IMR-90 (cell line): ENCODE results near the gene UST. TPM values are rescaled to one million over a fixed set of nuclear protein-coding genes. Genes with fewer than 3 reads are reported as not detected.

Experiments used
- ATAC-seq: fragments of 200-7000 bp; cut with Tn5 transposase; 2 replicates; pipeline ENCODE4 v1.9.1; 2020; ENCODE audit warnings: low read depth, mild to moderate bottlenecking, moderate library complexity
- BruUV-seq: library from RNA; stranded (reverse); fragments of 400-500 nt; replicated peaks from 2 replicates; lab custom pipeline; 2021; lab: Mats Ljungman, UMichigan
- CTCF ChIA-PET: fragments of 300-600 bp; formaldehyde crosslinking; extraction: SDS; loops from one replicate; lab custom pipeline; 2021; ENCODE audit warnings: antibody characterized with exemption; lab: Yijun Ruan, JAX
- POLR2A ChIA-PET: fragments of 300-600 bp; sonication (Branson Sonifier 250); formaldehyde crosslinking; loops from one replicate; lab custom pipeline; 2022; ENCODE audit warnings: antibody characterized with exemption; ENCODE audit not compliant: unreplicated experiment; lab: Charles Lee
- DNase-seq: peaks from one replicate; pipeline ENCODE4 v3.0.0; 2013
- H2AFZ ChIP-seq: replicated peaks from 2 replicates; pipeline ENCODE3; 2013; ENCODE audit warnings: low read length, mild to moderate bottlenecking; ENCODE audit not compliant: poor library complexity
- H2AK5ac ChIP-seq: 2 replicates; pipeline ENCODE4 v1.6.1; 2013; ENCODE audit warnings: low read depth, low read length, inconsistent platforms
- H2AK9ac ChIP-seq: replicated peaks from 2 replicates; pipeline ENCODE3; 2013; ENCODE audit warnings: mild to moderate bottlenecking, low read depth, low read length, moderate library complexity; ENCODE audit not compliant: poor library complexity
- H2BK120ac ChIP-seq: 2 replicates; pipeline ENCODE4 v1.6.1; 2013; ENCODE audit warnings: low read depth, low read length, inconsistent platforms
- H2BK15ac ChIP-seq: 3 replicates; pipeline ENCODE4 v1.6.1; 2013; ENCODE audit warnings: low read depth, low read length, inconsistent platforms
- H2BK20ac ChIP-seq: 2 replicates; pipeline ENCODE4 v1.6.1; 2013; ENCODE audit warnings: low read depth, mild to moderate bottlenecking, inconsistent platforms, low read length, moderate library complexity
- H2BK5ac ChIP-seq: 2 replicates; pipeline ENCODE4 v1.6.1; 2013; ENCODE audit warnings: mild to moderate bottlenecking, low read depth, low read length, inconsistent platforms; ENCODE audit not compliant: poor library complexity, severe bottlenecking
- H3K14ac ChIP-seq: replicated peaks from 2 replicates; pipeline ENCODE4 v1.6.1; 2013; ENCODE audit warnings: low read depth, low read length, inconsistent platforms
- H3K18ac ChIP-seq: 2 replicates; pipeline ENCODE4 v1.6.1; 2013; ENCODE audit warnings: low read depth, low read length, control low read depth
- H3K23ac ChIP-seq: 2 replicates; pipeline ENCODE4 v1.6.1; 2013; ENCODE audit warnings: low read depth, low read length, inconsistent platforms
- H3K27ac ChIP-seq: 2 replicates; pipeline ENCODE4 v1.5.1; 2013; ENCODE audit warnings: mild to moderate bottlenecking, control low read depth, low read length; ENCODE audit not compliant: insufficient read depth
- H3K27me3 ChIP-seq: 2 replicates; pipeline ENCODE4 v1.6.1; 2013; ENCODE audit warnings: low read length; ENCODE audit not compliant: control insufficient read depth, insufficient read depth
- H3K36me3 ChIP-seq: 2 replicates; pipeline ENCODE4 v1.6.1; 2013; ENCODE audit warnings: low read length, mixed read lengths; ENCODE audit not compliant: control insufficient read depth, insufficient read depth
- H3K4ac ChIP-seq: 2 replicates; pipeline ENCODE4 v1.6.1; 2013; ENCODE audit warnings: low read depth, low read length, inconsistent platforms
- H3K4me1 ChIP-seq: 2 replicates; pipeline ENCODE4 v1.6.1; 2013; ENCODE audit warnings: low read length, mixed read lengths; ENCODE audit not compliant: control insufficient read depth, insufficient read depth
- H3K4me2 ChIP-seq: 2 replicates; pipeline ENCODE4 v1.6.1; 2013; ENCODE audit warnings: low read depth, mild to moderate bottlenecking, control low read depth, low read length, moderate library complexity
- H3K4me3 ChIP-seq: 2 replicates; pipeline ENCODE4 v1.5.1; 2013; ENCODE audit warnings: low read depth, mild to moderate bottlenecking, control low read depth, low read length, moderate library complexity; ENCODE audit not compliant: insufficient read depth
- H3K56ac ChIP-seq: 2 replicates; pipeline ENCODE4 v1.6.1; 2013; ENCODE audit warnings: low read length, inconsistent platforms; ENCODE audit not compliant: insufficient read depth; ENCODE audit errors: extremely low read depth
- H3K79me1 ChIP-seq, 2 experiments: 2 replicates each; pipeline ENCODE4 v1.6.1; 2013; ENCODE audit warnings: low read length in 2 of 2, inconsistent platforms in 1 of 2, low read depth in 1 of 2
- H3K9ac ChIP-seq: 2 replicates; pipeline ENCODE4 v1.6.1; 2013; ENCODE audit warnings: low read depth, low read length, control low read depth
- H3K9me1 ChIP-seq: 2 replicates; pipeline ENCODE4 v1.6.1; 2013; ENCODE audit warnings: low read length, inconsistent platforms; ENCODE audit not compliant: insufficient read depth
- H3K9me3 ChIP-seq: 2 replicates; pipeline ENCODE4 v1.6.1; 2013; ENCODE audit warnings: low read length; ENCODE audit not compliant: control insufficient read depth, insufficient read depth
- H4K20me1 ChIP-seq: 2 replicates; pipeline ENCODE4 v1.6.1; 2013; ENCODE audit warnings: low read length, inconsistent platforms; ENCODE audit not compliant: insufficient read depth
- H4K5ac ChIP-seq: 2 replicates; pipeline ENCODE4 v1.6.1; 2013; ENCODE audit warnings: mild to moderate bottlenecking, low read depth, low read length, control low read depth
- H4K8ac ChIP-seq, 2 experiments: 2 replicates each; pipeline ENCODE4 v1.6.1; 2013; ENCODE audit warnings: low read depth in 2 of 2, low read length in 2 of 2, control low read depth in 1 of 2, inconsistent platforms in 1 of 2
- H4K91ac ChIP-seq: 2 replicates; pipeline ENCODE4 v1.6.1; 2013; ENCODE audit warnings: low read depth, low read length, inconsistent platforms; ENCODE audit not compliant: insufficient read depth
- BHLHE40 ChIP-seq: fragments of 150-350 bp; IDR thresholded peaks from 2 replicates; pipeline ENCODE4 v1.6.1; 2016; ENCODE audit warnings: mild to moderate bottlenecking, low read depth, low read length
- CEBPB ChIP-seq: IDR thresholded peaks from 2 replicates; pipeline ENCODE4 v1.6.1; 2012; ENCODE audit warnings: low read depth, low read length, improper control_type of control experiment
- CHD1 ChIP-seq: IDR thresholded peaks from 2 replicates; pipeline ENCODE4 v1.6.1; 2012; ENCODE audit warnings: low read depth, low read length, improper control_type of control experiment
- MAFK ChIP-seq: IDR thresholded peaks from 2 replicates; pipeline ENCODE4 v1.6.1; 2012; ENCODE audit warnings: low read depth, low read length, improper control_type of control experiment
- MAZ ChIP-seq: IDR thresholded peaks from 2 replicates; pipeline ENCODE4 v1.6.1; 2012; ENCODE audit warnings: low read depth, mild to moderate bottlenecking, low read length, improper control_type of control experiment, moderate library complexity, borderline replicate concordance
- NFE2L2 ChIP-seq: fragments of 150-350 bp; IDR thresholded peaks from 2 replicates; pipeline ENCODE4 v1.6.1; 2016; ENCODE audit warnings: low read depth, mild to moderate bottlenecking, low read length
- POLR2A ChIP-seq: IDR thresholded peaks from 2 replicates; pipeline ENCODE4 v1.6.1; 2012; ENCODE audit warnings: mild to moderate bottlenecking, low read depth, low read length
- RAD21 ChIP-seq: IDR thresholded peaks from 2 replicates; pipeline ENCODE4 v1.6.1; 2012; ENCODE audit warnings: low read length, improper control_type of control experiment
- RCOR1 ChIP-seq: IDR thresholded peaks from 2 replicates; pipeline ENCODE4 v1.6.1; 2012; ENCODE audit warnings: mild to moderate bottlenecking, low read length, improper control_type of control experiment; ENCODE audit not compliant: insufficient replicate concordance
- RFX5 ChIP-seq: IDR thresholded peaks from 2 replicates; pipeline ENCODE4 v1.8.0; 2012; ENCODE audit warnings: low read depth, mild to moderate bottlenecking, low read length, moderate library complexity
- USF2 ChIP-seq: fragments of 150-350 bp; IDR thresholded peaks from 2 replicates; pipeline ENCODE4 v1.6.1; 2017; ENCODE audit warnings: mild to moderate bottlenecking, antibody characterized with exemption, low read length, low read depth
- WGBS, 2 experiments: methylation state at CpG; one replicate each; pipeline versions ENCODE4 v1.1.5 to v1.1.7; 2013; ENCODE audit warnings: missing lambda C conversion rate in 2 of 2; ENCODE audit not compliant: insufficient read length in 1 of 2; ENCODE audit errors: extremely low coverage in 2 of 2; 5-methylcytosine and 5-hydroxymethylcytosine counted together
- dilution Hi-C: fragments of 300-500 bp; cut with HindIII; formaldehyde crosslinking; loops from one replicate; pipeline ENCODE4 v1.14.3; 2018; ENCODE audit warnings: low sequenced_read_pairs; ENCODE audit not compliant: unreplicated experiment
- in situ Hi-C: fragments of 300-500 bp; cut with MboI; formaldehyde crosslinking; loops from 3 replicates; pipeline ENCODE4 v1.14.3; 2019; ENCODE audit warnings: low sequenced_read_pairs, inconsistent platforms, mixed read lengths
- intact Hi-C: fragments of 100-400 bp; cut with micrococcal nuclease; formaldehyde crosslinking; loops from 2 replicates; pipeline ENCODE4 v1.10.0; 2022
- polyA plus RNA-seq, 3 experiments: library from polyadenylated mRNA; depleted of rRNA; stranded (reverse); fragments of >200 nt; gene quantifications; 2 replicates each; pipeline ENCODE4 v1.2.3, GENCODE V29; 2012; ENCODE audit warnings: low replicate concordance in 1 of 3
- total RNA-seq: library from RNA; depleted of rRNA; stranded (reverse); fragments of >200 nt; gene quantifications from 2 replicates; pipeline ENCODE4 v1.2.3, GENCODE V29; 2012

Gene UST
- total and polyA plus RNA-seq, 2 of the 4 experiments (the other 2 are of a cell fraction) = 7.7 to 13.8 TPM

GRCh38 chr6:149061930-149062329 lies 315.1 kb downstream of the UST start:
- Histone ChIP-seq H2BK20ac (no peak overlapping the region), H3K4me1 (peaks cover 16% of the 10 kb centered on the region), H3K4ac (no peak overlapping the region), H2AK9ac (no peak overlapping the region), H3K14ac (no peak overlapping the region), H3K9me1 (no peaks in the 10 kb centered on the region), H3K79me1 (no peaks in the 10 kb centered on the region), H3K4me2 (no peak overlapping the region), H3K56ac (no peak overlapping the region), H3K9ac (no peak overlapping the region), H3K18ac (no peak overlapping the region), H3K4me3 (no peak overlapping the region), H3K23ac (no peak overlapping the region), H2AFZ (no peak overlapping the region), H3K27me3 (no peaks in the 10 kb centered on the region), H3K36me3 (no peaks in the 10 kb centered on the region), H2BK15ac (no peak overlapping the region), H4K8ac (no peak overlapping the region), H4K5ac (no peak overlapping the region), H2AK5ac (no peak overlapping the region), H4K20me1 (0 out of 2 replicates have a peak, but pooled peaks cover 3% of the 10 kb centered on the region), H3K27ac (no peak overlapping the region), H2BK120ac (no peak overlapping the region), H3K9me3 (no peaks in the 10 kb centered on the region), H2BK5ac (no peak overlapping the region), H4K91ac (no peak overlapping the region)
- no CpG with 5 or more reads among the region's 2 CpGs for whole genome bisulfite sequencing, 2 experiments
- TF ChIP-seq USF2 (no peak), RFX5 (no peak), RAD21 (no peak), CEBPB (no peak), NFE2L2 (no peak), RCOR1 (no peak), BHLHE40 (no peak), POLR2A (no peak), CHD1 (no peak), MAFK (no peak), MAZ (no peak)
- dilution Hi-C loops (no loop called here), intact Hi-C loops (no loop called here), in situ Hi-C loops (no loop called here)
- BruUV-seq = no TSS peak
- POLR2A ChIA-PET = no interaction called here
- DNase-seq (no peak), ATAC-seq (no peak)
- CTCF ChIA-PET = interaction anchor here (0.9 to 1.2 kb wide), 2 partner anchors 14 to 18 kb away, joined by 3 to 5 read pairs; no protein-coding TSS in a partner anchor
